Measurements from ENCODE around the gene TOR1A.

GRCh38 chr9:129868023-129868871, 44.3 kb upstream of the TOR1A start:
- TF ChIP-seq, protein P1, sequence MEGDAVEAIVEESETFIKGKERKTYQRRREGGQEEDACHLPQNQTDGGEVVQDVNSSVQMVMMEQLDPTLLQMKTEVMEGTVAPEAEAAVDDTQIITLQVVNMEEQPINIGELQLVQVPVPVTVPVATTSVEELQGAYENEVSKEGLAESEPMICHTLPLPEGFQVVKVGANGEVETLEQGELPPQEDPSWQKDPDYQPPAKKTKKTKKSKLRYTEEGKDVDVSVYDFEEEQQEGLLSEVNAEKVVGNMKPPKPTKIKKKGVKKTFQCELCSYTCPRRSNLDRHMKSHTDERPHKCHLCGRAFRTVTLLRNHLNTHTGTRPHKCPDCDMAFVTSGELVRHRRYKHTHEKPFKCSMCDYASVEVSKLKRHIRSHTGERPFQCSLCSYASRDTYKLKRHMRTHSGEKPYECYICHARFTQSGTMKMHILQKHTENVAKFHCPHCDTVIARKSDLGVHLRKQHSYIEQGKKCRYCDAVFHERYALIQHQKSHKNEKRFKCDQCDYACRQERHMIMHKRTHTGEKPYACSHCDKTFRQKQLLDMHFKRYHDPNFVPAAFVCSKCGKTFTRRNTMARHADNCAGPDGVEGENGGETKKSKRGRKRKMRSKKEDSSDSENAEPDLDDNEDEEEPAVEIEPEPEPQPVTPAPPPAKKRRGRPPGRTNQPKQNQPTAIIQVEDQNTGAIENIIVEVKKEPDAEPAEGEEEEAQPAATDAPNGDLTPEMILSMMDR (conservative IDR thresholded peaks at IDR 0.05; ENCODE audit: low read length): no peak
- no peak for TF ChIP-seq EZH2phosphoT487 (IDR thresholded peaks at IDR 0.05; ENCODE audit: borderline replicate concordance)
